Skeletal muscle cell (primary cell): ENCODE results near the gene HDAC1.
"Not testable (repeated sequence)": the region's sequence is repeated elsewhere in the genome, so short reads cannot be mapped to it uniquely, and the experiment has no call there.

Experiments
- DNase-seq: peaks from one replicate; pipeline ENCODE4 v3.0.0-alpha.2; 2010; ENCODE audit warnings: low read depth
- H3K4me3 ChIP-seq: 2 replicates; pipeline ENCODE4 v1.5.1; 2011; ENCODE audit warnings: low read depth, mild to moderate bottlenecking, control low read depth, low read length, moderate library complexity

Gene HDAC1

DNA sequence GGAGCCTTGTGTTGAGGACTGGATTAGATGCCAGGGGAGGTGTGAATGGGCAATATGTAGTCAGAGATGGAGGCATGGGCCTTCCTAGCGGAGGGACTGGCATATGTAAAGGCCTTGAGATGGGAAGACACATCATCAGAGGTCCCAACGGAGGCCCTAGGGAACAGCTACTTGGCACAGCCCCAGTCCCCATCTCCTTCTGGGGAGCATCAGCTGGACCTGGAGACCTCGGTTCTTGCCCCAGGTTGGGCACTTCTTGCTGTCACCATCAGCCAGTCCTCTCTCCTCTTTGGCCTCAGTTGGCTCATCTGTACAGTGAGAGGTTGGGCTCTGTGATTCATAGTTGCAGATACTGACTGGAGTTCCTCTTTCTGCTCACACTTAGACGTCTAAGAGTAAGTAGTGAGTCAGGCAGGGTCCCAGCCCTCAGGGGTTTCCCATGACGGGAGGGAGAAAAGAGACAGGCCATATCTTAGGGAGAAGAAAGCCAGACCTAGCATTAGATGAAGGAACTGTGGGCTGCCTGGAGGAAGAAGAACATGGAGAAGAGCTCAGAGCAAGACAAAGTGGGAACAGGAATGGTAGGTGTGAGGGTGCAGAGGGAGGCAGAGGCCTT is 47.6 kb downstream of the HDAC1 start:
- no peak for DNase-seq
- no peak overlapping the region for H3K4me3 ChIP-seq

DNA sequence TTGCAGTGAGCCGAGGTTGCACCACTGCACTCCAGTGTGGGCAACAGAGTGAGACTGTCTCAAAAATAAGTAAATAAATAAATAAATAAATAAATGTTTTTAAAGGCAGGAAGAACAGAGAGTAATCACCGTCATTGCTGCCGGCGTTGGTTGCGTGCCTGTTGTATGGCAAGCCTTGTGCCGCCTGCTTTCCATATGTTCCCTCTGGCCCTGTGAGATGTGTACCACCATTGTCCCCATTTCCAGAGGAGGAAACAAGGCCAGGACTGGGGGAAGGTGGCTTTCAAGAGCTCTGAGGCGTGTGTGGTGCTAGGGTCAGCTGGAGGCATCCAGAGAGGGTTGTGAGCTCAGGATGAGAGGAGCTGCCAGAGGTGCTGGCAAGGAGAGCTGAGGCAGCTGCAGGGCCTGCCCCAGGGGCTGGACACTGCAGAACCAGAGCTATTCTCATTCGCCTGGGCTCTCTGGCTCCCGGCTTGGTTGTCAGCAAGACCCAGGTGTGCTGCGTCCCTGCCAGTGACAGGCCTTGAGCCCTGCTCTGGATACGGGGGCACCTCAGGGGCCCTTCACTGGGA is 49.4 kb downstream of the HDAC1 start:
- H3K4me3 ChIP-seq: no peak overlapping the region
- DNase-seq: no peak

DNA sequence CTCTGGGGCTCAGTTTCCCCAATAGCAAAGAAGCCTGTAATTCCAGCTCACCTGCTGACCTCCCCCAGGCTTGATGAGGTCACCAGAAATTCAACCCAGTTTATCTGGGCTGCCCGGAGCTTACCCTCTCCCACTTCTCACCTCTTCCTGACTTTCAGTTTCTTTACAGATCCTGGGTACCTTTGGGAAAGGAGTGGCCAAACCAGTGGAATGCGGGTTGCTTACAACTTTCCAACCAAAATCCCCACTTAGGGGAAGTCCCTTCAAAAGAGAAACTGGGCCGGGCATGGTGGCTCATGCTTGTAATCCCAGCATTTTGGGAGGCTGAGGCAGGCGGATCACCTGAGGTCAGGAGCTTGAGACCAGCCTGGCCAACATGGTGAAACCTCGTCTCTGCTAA is 50.1 kb downstream of the HDAC1 start:
- no peak for DNase-seq
- no peak overlapping the region for H3K4me3 ChIP-seq

DNA sequence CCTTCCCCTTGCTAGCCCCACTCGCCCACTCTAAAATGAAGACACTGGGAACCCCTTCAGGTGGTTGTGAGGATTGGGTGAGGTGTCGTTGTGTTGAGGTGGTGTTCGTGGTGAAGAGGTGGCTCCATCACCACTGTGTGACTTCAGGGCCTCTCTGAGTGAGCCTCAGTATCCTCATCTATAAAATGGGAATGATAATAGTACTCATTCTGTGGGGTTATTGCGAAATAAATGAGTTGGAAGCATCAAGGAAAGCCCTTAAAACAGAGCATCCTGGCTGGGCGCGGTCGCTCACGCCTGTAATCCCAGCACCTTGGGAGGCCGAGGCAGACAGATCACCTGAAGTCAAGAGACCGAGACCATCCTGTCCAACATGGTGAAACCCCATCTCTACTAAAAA is 50.8 kb downstream of the HDAC1 start:
- DNase-seq: no peak
- no peak overlapping the region for H3K4me3 ChIP-seq

DNA sequence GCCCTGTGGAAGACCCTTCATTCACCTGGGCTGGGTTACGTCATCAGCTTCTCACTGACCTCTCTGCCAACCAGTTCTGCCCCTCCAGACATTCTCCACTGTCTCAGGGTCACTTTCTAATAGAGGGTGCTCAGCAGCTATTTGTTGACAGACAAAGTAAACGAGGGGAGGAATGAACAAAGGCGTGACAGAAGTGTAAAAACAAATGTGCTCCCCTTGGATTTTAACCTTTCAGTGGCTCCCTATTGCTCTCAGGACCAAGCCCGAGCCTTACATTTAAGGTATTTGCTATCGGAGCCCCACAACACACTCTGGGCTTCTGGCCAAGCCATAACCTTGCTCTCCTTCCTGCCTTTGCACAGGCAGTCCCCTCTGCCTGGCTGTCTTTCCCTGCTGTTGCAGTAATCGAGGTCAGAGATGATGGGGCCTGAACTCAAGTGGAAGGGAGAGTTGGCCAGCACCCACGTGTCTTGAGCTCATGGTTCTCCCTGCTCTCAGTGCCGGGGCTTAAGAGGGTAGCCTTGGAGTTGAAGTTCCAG is 53.5 kb downstream of the HDAC1 start:
- peak; percentile 43 for DNase-seq

DNA sequence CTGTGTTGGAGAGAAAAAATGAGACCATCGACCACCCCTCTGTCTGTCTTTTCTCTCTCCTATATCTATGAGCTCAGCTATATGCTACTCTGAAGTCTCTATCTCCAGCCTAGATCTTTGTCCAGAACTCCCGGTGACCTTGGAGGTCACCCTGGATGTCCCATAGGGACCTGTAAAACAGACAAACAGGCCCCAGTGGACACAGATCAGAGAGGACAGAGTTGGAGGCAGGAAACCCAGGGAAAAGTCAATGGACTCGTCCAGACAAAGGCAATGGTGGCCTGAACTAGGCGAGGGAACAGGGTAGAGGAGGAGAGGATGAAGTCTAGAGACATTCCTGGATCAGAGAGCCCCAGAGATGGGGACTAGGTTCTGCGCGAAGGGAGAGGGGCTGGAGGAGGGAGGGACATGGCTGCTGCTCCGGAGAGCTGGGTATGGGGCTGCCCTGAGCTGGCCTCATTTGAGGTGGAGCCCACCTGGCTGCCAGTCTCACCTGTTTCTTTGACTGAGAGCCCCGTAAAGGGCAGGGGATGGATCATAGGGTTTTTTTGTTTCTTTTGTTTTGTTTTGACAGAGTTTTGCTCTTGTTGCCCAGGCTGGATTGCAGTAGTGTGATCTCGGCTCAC is 54.8 kb downstream of the HDAC1 start:
- no peak for DNase-seq
- H3K4me3 ChIP-seq: no peak overlapping the region

More for the DNA sequence above, 53.5 kb downstream of the HDAC1 start:
- no peak overlapping the region for H3K4me3 ChIP-seq

DNA sequence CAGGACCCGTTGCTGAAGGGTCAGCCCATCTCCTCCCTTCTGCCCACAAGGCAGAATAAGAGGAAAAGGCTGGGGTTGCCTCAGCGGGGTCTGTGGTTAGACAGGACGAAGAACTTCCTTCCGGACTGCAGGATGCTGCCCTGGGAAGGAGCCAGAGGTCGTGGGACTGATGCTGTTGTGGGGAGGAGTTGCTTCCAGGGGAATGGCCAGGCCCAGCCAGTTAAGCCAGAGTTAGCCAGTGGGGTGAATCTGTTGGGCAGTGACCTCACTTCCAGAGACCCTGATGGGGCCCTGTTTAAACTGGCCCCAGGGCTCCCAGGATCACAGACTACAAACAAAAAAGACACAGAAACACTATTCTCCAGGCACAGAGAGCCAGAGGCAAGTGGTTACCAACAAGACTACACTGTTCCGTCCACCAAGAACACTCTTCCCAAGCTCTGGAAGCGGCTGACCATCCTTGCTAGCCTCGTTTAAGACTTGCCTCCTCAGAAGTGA is 57.4 kb downstream of the HDAC1 start:
- peak; percentile 29 for DNase-seq
- H3K4me3 ChIP-seq: no peak overlapping the region

DNA sequence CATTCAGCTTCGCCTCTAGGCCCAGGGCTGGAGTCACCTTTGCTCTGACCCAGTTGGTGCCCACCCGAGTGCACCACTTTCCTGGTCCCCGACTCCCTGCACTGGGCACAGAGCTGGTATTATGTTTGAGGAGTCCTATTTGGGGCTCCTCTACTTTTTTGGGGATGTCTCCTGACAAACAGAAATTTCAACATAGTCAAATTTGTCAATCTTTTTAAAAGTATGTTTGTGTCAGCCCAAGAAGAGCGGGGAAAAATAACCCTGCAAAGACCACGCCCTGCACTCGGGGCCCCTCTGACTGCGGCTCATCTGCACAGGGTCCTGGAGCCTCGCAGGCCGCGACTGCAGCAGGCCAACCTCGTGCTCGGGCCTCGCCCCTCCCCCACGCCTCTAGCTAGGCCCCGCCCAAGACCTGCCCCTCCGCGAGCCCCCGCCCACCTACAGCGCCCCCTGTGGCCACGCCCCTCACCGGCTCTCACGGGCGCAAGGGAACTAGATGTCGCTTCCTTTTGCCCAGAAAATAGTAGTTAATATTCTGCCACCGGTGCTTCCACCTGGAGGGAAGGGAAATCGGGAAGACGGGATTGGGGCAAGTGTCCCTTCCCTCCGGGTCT is 59.0 kb downstream of the HDAC1 start:
- DNase-seq: no peak
- peak overlapping the region; percentile 62 for H3K4me3 ChIP-seq

DNA sequence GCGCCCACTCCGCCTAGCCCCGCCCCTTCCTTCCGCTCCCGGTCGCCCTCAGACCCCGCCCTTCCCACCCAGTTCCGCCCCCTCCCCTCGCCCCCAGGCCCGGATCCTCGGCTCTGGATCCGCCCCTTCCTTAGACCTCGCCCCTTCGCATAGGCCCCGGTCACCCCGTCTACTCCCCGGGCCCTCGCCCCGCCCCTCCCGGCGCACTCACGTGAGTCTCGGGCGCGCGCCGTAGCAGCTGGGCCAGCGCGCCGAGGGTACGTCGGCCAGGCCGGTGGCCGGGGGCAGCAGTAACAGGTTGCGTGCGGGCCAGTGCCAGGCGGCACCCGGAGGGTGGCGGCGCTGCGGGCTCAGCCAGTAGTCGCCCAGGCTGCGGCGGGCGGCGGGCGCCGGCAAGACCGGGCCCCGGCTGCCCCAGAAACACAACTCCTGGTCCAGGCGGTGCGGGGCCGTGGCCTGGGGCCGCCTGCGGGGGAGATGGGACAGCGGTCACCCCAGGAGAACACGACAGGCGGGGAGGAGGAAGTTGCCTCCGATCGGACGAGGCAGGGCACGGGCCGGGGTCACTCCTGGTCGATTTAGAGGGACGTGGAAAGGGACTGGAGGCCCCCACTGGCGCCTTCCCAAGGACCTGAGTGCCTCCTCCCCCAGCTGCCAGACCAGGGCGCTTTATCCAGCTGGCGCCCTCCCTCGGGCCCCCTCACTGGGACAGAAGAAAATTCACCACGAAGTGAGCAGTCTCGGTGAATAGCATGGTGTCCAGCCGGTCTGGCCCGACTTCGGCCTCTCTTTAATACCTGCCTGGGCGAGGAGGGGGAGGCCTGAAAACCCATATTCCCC is 59.7 kb downstream of the HDAC1 start:
- peak; percentile 72 for DNase-seq
- peak overlapping the region; percentile 62 for H3K4me3 ChIP-seq

DNA sequence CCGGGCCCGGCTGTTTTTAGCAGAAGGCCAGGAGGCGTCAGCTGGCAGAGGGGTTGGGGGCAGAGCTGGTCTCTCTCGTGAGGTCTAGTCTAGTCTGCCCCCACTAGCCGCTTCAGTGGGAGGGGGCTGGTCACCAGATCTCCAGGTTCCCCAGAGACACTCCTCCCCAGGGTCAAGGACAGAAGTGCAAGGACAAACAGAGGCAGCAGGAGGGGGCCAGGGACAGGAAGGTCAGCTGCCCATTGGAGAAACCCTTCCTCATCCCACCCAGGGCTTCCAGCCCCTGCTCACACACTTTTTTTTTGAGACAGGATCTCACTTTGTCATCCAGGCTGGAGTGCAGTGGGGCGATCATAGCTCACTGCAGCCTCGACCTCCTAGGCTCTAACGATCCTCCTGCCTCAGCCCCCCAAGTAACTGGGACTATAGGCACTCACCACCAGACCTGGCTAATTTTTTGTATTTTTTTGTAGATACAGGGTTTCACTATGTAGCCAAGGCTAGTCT is 60.4 kb downstream of the HDAC1 start:
- H3K4me3 ChIP-seq: peak overlapping the region; percentile 62
- no peak for DNase-seq

DNA sequence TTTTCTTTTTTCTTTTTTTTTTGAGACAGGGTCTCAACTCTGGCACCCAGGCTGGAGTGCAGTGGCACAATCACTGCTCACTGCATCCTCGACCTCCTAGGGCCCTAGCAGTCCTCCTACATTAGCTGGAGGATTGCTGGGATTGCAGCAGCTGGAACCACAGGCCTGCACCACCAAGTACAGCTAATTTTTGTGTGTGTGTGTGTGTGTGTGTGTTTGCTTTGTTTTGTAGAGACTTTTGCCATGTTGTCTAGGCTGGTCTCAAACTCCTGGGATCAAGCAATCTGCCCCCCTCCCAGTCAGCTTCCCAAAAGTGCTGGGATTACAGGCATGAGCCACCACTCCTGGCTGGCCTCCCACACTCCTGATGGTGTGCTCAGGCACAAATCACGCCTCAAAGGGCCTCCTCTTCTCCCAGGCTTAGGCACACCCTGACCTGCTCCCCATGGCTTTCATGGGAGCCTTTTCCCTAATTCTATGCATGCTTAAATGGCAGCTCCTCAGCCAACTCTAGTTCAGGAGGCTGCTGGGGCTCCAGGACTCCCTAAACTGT is 61.0 kb downstream of the HDAC1 start:
- no peak for DNase-seq

DNA sequence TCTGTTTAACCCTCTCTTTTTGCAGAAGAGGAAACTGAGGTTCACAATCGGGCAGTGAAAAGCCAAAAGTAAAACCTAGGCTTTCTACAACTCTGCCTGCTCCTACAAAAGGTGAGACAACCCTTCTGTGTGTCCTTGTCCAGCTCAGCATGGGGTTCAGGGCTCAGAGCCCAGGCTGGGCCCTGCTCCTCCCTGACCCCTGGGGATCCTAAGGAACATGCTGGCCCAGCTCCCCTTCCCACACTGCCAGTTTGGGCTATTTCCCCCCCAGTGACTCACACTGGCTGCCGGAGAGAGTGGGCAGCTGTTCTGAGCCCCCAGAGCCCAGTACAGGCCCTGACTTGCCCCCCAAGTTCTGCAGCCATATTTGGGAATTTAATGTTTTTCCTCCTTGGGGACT is 61.5 kb downstream of the HDAC1 start:
- no peak overlapping the region for H3K4me3 ChIP-seq
- no peak for DNase-seq

More for the DNA sequence above, 61.0 kb downstream of the HDAC1 start:
- no peak overlapping the region for H3K4me3 ChIP-seq

DNA sequence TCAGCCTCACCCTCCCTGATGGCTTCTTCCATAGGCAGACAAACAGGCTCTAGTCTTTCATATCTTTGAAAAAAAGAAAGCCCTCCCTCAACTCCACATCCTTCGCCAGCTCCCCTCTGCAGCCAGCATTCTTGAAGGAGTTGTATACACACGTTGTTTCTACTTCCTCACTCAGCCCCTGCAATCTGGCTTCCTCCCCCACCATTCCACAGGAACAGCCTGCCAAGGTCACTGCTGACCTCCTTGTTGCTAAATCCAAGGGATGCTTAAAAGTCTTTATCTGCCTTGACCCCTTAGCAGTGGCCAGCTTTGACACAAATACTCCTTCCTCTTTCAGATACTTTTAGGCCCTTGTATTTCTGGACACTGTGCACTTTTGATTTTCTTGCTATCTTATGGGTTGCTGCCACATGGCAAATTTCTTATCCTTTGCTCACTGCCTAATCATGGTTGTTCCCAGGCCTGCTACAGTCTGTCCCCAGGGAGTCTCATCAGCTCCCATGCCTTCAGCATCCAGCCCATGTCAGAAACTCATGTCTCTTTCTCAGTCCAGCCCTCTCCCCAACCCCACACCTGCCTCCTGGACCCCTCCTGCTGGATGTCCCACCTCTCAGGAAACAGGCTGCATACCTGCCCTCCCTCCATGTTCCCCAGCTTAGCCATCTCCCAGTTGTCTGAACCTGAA is 62.1 kb downstream of the HDAC1 start:
- DNase-seq: peak; percentile 39
- H3K4me3 ChIP-seq: no peak overlapping the region

DNA sequence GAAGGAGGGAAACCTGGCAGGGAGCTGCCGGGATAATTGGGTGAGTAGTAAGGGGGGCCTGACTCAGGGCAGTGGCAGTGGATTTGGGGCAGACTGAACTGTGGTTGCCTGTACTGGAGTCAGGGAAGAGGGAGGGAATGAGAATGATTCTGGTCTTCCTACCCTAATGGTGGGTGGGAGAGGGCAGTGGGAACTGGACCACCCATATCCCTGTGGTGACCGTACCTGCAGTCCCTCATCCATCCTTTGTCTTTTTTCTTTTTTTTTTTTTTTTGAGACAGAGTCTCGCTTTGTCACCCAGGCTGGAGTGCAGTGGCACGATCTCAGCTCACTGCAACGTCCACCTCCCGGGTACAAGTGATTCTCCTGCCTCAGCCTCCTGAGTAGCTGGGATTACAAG is 63.9 kb downstream of the HDAC1 start:
- H3K4me3 ChIP-seq, DNase-seq: not testable (repeated sequence)

DNA sequence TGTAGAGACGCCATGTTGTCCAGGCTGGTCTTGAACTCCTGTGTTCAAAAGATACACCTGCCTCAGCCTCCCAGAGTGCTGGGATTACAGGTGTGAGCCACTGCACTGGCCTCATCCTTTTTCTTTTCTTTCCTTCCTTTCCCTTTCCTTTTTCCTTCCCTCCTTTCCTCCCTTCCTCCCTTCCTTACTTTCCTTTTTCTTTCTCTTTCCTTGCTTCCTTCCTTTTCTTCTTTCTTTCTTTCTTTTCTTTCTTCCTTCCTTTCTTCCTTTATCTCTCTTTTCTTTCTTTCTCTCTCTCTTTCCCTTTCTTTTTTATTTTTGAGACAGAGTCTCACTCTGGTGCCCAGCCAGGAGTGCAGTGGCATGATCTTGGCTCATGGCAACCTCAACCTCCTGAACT is 64.6 kb downstream of the HDAC1 start:
- no peak overlapping the region for H3K4me3 ChIP-seq
- DNase-seq: no peak

DNA sequence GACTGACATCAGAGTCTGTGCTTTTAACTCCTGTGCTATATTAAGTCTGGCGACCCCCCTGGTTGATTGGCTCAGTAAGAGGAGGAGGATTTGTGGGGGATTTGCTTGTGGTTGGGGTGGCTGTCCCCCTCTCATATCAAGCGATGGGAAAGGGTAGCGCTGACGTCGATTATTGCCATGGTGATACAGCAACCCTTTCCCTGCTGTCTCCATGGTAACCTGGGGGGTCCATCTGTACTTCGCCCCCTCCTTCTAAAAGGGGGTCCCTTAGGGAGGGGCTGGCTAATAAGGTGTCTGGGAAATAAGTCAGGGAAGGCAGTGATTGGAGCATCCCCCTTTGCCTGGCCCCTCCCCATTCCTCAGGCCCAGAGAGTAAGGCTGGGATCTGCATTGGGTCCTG is 65.7 kb downstream of the HDAC1 start:
- no peak overlapping the region for H3K4me3 ChIP-seq
- DNase-seq: no peak

DNA sequence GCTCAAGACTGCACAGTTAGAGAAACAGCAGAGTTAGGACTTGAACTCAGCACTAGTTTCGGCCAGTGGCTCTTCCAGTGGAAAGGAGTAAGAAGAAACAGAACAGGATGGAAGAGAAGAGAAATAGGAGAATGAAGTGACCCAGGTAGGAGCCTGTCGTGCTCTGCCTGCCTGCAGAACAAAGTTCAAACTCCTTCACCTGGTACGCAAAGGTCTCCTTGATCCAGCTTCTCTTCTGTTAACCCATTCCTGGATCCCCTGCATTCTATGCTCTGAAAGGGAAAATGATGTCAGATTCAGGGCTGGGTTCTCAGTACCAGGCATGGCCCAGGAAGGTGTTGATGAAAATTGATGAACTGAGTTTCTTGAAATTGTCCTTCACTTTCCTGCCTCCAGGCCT is 66.6 kb downstream of the HDAC1 start:
- no peak for DNase-seq
- H3K4me3 ChIP-seq: no peak overlapping the region

DNA sequence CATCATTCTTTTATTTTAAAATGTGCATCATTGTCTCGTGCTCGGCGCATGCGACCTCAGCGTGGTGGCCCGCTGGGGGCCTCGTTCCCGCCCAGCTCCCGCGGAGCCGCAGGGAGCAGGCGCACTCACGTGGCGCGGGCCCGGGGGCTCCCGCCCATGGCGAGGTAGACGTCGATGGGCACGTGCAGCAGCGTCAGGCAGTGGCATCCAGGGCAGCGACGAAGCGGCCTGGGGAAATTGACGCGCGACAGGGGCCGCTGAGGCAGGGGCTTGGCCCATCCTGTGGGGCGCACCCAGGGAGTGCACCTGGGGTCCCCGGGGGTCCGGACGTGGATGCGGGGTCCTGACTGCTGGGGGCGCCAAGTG is 69.4 kb downstream of the HDAC1 start:
- H3K4me3 ChIP-seq: peak overlapping the region; percentile 48
- no peak for DNase-seq
